ENCODE measurements around the gene MYOM3. TPM values are rescaled to one million over a fixed set of nuclear protein-coding genes. Genes with fewer than 3 reads are reported as not detected.

Gene MYOM3
- total RNA-seq, 2 donors from 2014 or later: 3.3 to 28.5 TPM

- Histone ChIP-seq H3K4me3 (no peak overlapping the region), H3K9me3 (no peaks in the 10 kb centered on the region), H3K27me3 (replicated peaks; ENCODE audit: insufficient read depth) (no peaks in the 10 kb centered on the region), H3K4me1 (replicated peaks) (no peaks in the 10 kb centered on the region), H3K27ac (no peak overlapping the region), H3K36me3 (no peaks in the 10 kb centered on the region)
- intact Hi-C loops (cut with DNase I): no loop called here
- TF ChIP-seq POLR2A (IDR thresholded peaks at IDR 0.05) (no peak), CTCF (IDR thresholded peaks at IDR 0.05) (no peak), POLR2AphosphoS5 (IDR thresholded peaks at IDR 0.05) (no peak)
- DNase-seq (ENCODE audit: low spot score): no peak
- 81% methylated on average over 22 of the region's 22 CpGs for WGBS
Observed at GRCh38 chr1:24108334-24109165, 3.4 kb downstream of the MYOM3 start.

GRCh38 chr1:24107462-24108138 lies 4.3 kb downstream of the MYOM3 start:
- intact Hi-C loops (cut with DNase I): no loop called here
- no peak for TF ChIP-seq CTCF (IDR thresholded peaks at IDR 0.05)
- TF ChIP-seq POLR2AphosphoS5 (IDR thresholded peaks at IDR 0.05): no peak
- no peak for TF ChIP-seq POLR2A (IDR thresholded peaks at IDR 0.05)
- H3K4me3 ChIP-seq: no peak overlapping the region
- no peak for DNase-seq (ENCODE audit: low spot score)
- WGBS: 92% methylated on average over 17 of the region's 18 CpGs
- no peaks in the 10 kb centered on the region for H3K9me3 ChIP-seq
- H3K27me3 ChIP-seq (replicated peaks; ENCODE audit: insufficient read depth): no peaks in the 10 kb centered on the region
- no peak overlapping the region for H3K27ac ChIP-seq
- no peaks in the 10 kb centered on the region for H3K4me1 ChIP-seq (replicated peaks)
- no peaks in the 10 kb centered on the region for H3K36me3 ChIP-seq

GRCh38 chr1:24105368-24106160 lies 6.4 kb downstream of the MYOM3 start:
- intact Hi-C loops (cut with DNase I): no loop called here
- Histone ChIP-seq H3K4me3 (no peak overlapping the region), H3K4me1 (replicated peaks) (no peaks in the 10 kb centered on the region), H3K9me3 (no peaks in the 10 kb centered on the region), H3K27ac (no peak overlapping the region), H3K36me3 (no peaks in the 10 kb centered on the region), H3K27me3 (replicated peaks; ENCODE audit: insufficient read depth) (no peaks in the 10 kb centered on the region)
- no peak for DNase-seq (ENCODE audit: low spot score)
- WGBS: 90% methylated on average over 18 of the region's 19 CpGs
- TF ChIP-seq POLR2A (IDR thresholded peaks at IDR 0.05): no peak

- no peak for DNase-seq (ENCODE audit: low spot score)
- H3K27ac ChIP-seq: no peak overlapping the region
- 96% methylated on average over 7 of the region's 7 CpGs for WGBS
- no peaks in the 10 kb centered on the region for H3K9me3 ChIP-seq
- H3K4me1 ChIP-seq (replicated peaks): no peaks in the 10 kb centered on the region
- TF ChIP-seq POLR2A (IDR thresholded peaks at IDR 0.05) (no peak), CTCF (IDR thresholded peaks at IDR 0.05) (no peak)
- intact Hi-C loops (cut with DNase I): no loop called here
- H3K36me3 ChIP-seq: no peaks in the 10 kb centered on the region
- H3K27me3 ChIP-seq (replicated peaks; ENCODE audit: insufficient read depth): no peaks in the 10 kb centered on the region
- H3K4me3 ChIP-seq: no peak overlapping the region
Observed at GRCh38 chr1:24104854-24105253, 7.1 kb downstream of the MYOM3 start.

GRCh38 chr1:24103879-24104278 lies 8.1 kb downstream of the MYOM3 start:
- Histone ChIP-seq H3K36me3 (no peaks in the 10 kb centered on the region), H3K4me1 (replicated peaks) (no peaks in the 10 kb centered on the region), H3K27ac (no peak overlapping the region), H3K27me3 (replicated peaks; ENCODE audit: insufficient read depth) (no peaks in the 10 kb centered on the region), H3K4me3 (no peak overlapping the region), H3K9me3 (no peaks in the 10 kb centered on the region)
- WGBS: 79% methylated on average over 3 of the region's 3 CpGs
- no peak for DNase-seq (ENCODE audit: low spot score)
- intact Hi-C loops (cut with DNase I): no loop called here
- TF ChIP-seq POLR2A (IDR thresholded peaks at IDR 0.05): no peak
- TF ChIP-seq POLR2AphosphoS5 (IDR thresholded peaks at IDR 0.05): no peak
- no peak for TF ChIP-seq CTCF (IDR thresholded peaks at IDR 0.05)

Data from prostate gland (tissue), 2 donors.